ENCODE measurements around the gene FATE1.

FATE1 gene

GRCh38 chrX:151743651-151744470, 28.0 kb downstream of the FATE1 start:
- no peak for DNase-seq (ENCODE audit: low read depth in 2 of 2)

DNA sequence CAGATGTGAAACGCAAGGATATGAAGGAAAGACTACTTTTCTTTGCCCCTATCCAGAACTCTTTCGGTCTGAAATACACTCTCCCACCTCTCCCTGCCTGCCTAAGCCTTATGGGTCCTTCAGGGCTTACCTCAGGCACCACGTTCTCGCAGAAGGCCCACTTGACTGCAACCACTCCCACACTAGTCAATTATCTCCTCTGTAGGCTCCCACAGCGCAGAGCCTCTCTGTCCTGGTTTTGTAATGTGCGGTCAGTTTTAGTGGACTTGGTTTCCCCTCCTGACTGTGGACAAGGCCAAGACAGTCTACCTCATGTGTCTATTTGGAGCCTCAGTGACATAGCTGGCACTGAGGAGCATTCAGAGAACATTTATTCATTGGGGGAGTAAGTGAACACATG, 29.8 kb downstream of the FATE1 start:
- DNase-seq (ENCODE audit: low read depth in 2 of 2) = no peak

GRCh38 chrX:151746502-151746901, 30.7 kb downstream of the FATE1 start:
- DNase-seq (ENCODE audit: low read depth in 2 of 2) = no peak

DNA sequence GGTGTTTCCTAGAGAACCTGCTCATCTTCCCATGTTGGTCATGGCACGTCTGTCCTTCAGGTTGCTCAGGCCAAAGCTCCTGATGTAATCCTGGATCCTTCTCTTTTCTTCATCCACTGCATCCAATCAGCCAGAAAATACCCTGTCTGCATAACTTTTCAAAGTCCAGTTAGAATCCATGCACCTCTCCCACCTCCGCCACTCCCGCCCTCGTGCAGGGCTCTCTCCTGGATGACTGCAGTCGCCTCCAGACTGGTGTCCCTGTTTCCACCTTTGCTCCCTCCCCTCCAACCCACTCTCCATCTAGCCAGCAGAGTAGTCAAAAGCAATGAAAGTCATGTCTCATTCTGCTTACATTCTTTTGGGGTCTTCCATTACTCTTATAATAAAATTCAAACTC, 34.7 kb downstream of the FATE1 start:
- no peak for DNase-seq (ENCODE audit: low read depth in 2 of 2)

DNA sequence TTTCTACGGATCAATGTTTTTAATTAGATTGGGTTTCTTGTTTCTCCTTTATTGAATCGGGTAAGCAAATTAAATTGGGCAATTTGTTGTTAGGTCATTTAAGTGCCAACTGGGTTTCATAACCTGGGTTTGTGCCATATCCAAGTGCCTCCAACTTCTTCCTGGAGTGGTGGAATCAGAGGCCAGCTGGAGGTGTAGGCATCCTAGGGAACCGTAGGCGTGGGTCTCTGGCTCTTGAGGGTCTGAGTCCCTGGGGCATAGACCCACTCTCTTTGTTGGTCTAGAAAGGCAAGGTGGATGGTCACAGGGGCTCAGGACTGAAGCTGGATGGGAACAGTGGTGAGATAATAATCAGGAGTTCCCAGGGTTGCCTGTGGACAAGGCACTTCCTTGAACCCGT, 37.0 kb downstream of the FATE1 start:
- DNase-seq (ENCODE audit: low read depth in 2 of 2) = no peak

- no peak for DNase-seq (ENCODE audit: low read depth in 2 of 2)
Observed at GRCh38 chrX:151753313-151754046, 37.6 kb downstream of the FATE1 start.

DNA sequence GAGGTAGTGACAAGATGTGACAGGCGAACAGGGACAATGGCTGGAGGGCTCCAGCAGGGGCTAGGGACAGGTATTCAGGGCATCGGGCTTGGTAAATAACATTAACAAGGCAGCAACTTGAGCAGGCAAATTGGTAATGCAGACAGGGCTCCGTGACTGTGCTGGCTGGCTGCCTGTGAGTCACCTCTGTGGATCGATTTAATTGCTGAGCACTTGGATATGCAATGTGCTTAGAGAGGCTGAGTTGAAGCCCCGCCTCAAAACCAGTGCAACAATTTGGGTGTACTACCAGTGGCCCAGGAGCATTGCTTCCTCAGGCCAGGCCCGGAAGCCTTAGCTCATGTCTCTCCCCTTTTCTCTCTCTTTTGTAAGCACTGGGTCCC, 38.2 kb downstream of the FATE1 start:
- DNase-seq (ENCODE audit: low read depth in 2 of 2) = no peak

DNA sequence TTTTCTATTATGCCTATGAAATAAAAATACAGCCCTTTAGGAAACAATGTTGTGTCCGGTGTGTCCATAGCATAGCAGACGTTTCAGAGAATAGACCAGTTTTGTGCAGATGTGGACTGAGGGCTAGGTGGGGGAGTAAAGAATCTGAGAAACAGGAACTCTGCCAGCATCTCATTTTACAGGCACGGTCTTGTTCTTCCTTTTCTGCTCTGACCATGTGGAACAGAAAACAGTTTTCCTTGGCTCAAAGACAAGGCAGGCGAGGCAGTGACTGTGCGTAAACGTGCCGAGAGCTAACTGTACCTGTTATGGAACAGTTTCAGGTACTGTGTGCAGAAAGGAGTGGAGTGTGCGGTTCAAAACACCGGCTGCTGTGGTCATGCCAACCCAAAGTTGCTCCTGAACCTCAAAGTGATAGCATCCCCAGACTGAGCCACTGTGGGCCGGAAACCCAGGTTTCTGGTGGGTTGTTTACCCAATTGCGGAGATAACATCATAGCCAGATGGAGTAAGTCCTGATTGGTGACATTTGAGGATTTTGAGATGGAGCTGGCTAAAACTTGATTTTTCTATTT, 38.9 kb downstream of the FATE1 start:
- no peak for DNase-seq (ENCODE audit: low read depth in 2 of 2)

DNA sequence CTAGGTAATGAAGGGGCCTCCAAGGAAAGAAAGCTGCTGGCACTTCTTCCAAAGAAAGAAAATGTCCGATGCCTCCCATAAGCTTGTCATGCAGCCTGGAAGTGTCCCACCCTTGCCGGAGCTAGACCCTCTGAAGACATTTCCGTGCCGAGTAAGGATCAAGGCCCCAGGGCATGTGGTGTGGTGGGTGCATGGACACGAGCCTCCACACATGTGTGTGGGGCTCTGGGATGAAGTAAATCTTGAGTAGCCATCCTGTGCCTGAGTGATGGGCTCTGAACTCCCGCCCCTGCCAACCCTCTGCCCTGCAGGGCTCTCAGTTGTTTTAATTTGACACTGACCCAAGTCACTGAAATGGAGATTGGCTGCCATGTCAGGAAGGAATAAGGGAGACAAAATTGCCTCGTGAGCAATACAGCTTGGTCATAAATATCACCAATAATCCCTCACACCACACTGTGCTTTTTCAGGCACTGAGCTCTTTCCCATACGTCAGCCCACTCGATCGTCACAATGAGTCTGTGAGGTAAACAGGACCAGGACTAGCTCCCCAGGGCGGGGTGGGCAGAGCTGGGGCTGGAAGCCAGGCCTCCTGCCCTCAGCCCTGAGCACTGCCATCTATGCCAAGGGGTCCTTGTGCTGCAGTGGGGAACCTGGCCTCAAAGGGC, 43.3 kb downstream of the FATE1 start:
- no peak for DNase-seq (ENCODE audit: low read depth in 2 of 2)

DNA sequence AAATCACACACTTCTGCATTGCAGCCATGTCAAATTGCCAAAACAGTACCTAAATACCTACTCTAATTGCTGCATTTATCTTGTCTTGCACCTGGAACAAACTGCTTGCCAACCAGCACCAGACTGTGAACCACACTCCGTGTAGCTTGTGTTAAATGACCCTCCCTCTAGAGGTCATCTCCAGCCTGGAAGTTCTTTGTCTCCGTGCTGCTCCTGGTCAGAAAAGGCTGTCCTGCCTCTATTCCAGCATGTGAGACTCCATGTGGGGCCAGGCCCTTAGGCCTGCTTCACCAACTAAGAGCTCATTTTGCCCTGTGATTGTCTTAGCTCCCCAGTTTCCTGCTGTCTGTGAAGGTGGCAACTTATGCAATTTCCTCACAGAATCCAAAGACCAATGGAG, 47.0 kb downstream of the FATE1 start:
- DNase-seq (ENCODE audit: low read depth in 2 of 2) = no peak

GRCh38 chrX:151763711-151764110, 47.9 kb downstream of the FATE1 start:
- DNase-seq (ENCODE audit: low read depth in 2 of 2) = no peak

GRCh38 chrX:151765026-151765425, 49.2 kb downstream of the FATE1 start:
- DNase-seq (ENCODE audit: low read depth in 2 of 2) = no peak

DNA sequence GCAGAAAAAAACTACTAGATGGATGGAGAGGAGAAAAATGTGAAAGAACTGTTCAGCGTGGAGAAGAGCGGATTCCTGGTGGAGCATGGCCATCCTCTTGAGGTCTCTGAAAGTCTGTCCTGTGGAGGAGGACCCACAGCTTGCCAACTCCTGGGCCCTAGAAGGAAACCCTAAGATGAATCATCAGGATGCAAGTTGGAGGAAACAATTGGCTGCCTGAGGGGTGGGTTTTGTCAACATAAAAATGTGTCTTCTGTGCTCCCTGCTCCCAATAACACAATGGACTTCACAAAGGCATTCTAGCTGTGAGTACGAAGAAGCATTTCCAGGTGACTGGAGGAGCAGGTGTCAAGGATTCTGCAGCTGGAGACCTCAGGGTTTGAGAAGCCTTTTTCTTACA, 55.9 kb downstream of the FATE1 start:
- DNase-seq (ENCODE audit: low read depth in 2 of 2) = no peak

Data from activated CD4-positive, alpha-beta T cell treated with anti-CD3 and anti-CD28 coated beads for 24 hours (primary cell).